NCI-H2081 (cell line): ENCODE measurements around the gene HSPA2.
"Not testable (repeated sequence)": the region's sequence is repeated elsewhere in the genome, so short reads cannot be mapped to it uniquely, and the experiment has no call there.

Experiments used
- DNase-seq, 2 experiments: peaks; one replicate each; lab custom pipeline; 2025; lab: John Stamatoyannopoulos, UW

The HSPA2 gene

DNA sequence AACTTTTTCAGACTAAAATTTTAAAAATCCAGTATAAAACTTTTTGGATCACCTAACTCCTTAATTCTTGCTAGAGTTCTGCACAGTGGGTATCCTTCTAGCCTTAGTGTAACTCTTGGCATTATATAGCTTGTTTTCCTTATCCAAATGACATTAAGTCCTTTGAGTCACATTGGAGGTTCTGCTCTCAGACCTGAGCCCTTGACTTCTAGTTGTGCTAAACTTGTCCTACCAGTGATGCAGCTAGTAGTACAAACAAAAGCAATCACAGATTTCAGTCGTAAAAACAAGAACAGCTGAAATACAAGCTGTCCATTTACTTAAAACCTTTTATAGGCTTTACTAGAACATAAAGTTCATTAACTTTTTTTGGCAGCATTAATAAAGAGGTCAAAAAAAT, 25.5 kb upstream of the HSPA2 start:
- DNase-seq: no peak

DNA sequence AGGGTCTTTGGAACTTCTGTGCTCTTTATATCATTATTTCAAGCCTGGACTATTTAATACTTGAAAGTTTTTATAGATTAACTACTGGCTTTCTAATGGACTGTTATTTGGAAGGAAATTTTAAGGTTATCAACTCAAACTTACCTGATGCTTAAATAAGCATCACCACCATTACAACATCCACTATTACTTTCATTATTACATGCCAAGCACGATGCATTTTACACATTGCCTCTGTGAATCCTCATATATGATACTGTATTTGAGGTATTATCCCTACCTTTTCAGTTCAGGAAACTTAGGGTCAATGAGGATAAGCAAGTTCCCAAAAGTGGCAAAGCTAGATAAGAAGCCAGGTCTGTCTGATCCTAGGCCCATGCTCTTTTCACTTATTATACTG, 23.6 kb upstream of the HSPA2 start:
- DNase-seq: no peak

DNA sequence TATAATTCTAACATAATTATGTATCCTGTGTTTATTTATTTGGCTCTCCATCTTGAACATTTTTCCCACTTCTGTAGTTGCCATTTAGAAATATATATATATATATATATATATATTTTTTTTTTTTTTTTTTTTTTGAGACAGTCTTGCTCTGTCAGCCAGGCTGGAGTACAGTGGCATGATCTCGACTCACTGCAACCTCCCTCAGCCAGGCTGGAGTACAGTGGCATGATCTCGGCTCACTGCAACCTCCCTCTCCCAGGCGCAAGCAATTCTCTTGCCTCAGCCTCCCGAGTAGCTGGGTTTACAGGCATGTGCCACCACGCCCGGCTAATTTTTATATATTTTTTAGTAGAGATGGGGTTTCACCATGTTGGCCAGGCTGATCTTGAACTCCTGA, 22.9 kb upstream of the HSPA2 start:
- DNase-seq: not testable (repeated sequence)

DNA sequence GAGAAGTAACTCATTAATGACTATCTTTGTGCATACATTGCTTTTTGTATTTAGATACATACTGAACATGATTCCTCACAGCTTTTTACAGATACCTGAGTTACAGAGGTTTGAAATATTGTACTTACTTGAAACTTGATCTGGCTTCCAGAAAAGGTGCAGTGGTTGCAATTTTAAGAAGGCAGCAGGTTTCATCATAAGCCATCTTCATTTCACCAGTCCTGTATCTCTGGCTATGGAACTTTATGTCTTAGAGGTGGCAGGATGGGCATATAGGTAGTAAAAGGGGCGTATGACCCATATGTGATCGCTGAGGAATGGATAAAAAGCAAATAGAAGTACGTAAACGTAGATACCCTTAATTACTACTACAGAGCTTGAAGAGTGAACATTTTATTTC, 22.3 kb upstream of the HSPA2 start:
- DNase-seq: no peak

DNA sequence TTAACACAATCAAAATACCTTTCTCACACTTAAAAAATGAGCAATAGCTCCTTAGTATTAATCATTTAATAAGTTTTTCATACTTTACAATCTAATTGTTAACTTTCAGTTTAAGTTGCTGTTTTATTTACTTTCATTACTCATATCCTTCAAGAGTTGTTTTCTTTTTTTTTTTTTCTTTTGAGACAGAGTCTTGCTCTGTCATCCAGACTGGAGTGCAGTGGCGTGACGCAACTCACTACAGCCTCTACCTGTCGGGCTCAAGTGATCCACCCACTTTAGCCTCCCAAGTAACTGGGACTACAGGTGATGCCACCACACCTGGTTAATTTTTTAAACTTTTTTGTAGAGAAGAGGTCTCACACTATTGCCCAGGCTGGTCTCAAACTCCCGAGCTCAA, 19.8 kb upstream of the HSPA2 start:
- no peak for DNase-seq

DNA sequence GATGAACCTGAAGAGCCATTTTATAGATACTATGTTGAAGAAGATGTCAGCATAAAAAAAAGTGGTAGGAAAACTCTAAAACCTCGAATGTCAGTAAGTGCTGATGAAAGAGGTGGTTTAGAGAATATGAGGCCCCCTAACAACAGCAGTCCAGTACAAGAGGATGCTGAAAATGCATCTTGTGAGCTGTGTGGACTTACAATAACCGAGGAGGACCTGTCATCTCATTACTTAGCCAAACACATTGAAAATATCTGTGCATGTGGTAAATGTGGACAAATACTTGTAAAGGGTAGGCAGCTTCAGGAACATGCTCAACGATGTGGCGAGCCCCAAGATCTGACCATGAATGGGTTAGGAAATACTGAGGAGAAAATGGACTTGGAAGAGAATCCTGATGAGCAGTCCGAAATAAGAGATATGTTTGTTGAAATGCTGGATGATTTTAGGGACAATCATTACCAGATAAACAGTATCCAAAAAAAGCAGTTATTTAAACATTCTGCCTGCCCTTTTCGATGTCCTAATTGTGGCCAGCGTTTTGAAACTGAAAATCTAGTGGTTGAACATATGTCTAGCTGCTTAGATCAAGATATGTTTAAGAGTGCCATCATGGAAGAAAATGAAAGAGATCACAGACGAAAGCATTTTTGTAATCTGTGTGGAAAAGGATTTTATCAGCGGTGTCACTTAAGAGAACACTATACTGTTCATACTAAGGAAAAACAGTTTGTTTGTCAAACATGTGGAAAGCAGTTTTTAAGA, 17.8 kb upstream of the HSPA2 start:
- DNase-seq: no peak

DNA sequence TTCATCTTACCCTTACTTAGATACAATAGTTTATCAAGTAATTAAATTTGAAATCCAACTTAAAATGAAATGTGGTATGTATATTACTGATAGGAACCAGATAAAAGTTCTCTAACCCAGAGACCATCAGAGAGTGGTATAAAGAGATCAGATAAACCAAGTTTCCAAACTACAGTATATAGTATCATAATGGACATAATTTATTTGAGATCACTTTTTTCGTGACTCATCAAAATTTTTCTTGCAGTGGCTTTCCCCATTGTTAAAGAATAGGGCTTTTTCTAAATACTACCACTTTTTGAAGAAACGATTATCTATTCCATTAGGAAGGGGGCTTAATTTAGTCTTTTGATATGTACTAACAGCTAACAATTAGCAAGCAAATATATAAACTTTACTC, 15.2 kb upstream of the HSPA2 start:
- DNase-seq: no peak

DNA sequence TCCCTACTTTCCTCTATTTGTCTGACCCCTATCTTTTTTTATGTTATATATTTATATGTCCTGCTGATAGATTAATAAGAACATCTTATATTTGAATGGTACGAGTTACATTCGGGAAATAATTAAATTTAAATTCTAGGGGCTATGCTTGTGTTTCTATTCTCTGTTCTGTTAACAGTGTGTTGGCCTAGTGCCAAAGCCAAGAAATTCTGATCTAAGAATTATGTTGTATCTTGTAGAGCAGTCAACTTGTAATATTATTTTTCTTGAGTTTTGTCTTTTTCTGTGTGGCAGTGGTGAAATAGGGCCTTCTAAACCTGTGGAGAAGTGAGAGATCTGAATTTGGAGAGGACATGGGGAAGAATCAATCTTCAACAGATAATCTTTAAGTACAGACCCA, 9.0 kb upstream of the HSPA2 start:
- DNase-seq: no peak

DNA sequence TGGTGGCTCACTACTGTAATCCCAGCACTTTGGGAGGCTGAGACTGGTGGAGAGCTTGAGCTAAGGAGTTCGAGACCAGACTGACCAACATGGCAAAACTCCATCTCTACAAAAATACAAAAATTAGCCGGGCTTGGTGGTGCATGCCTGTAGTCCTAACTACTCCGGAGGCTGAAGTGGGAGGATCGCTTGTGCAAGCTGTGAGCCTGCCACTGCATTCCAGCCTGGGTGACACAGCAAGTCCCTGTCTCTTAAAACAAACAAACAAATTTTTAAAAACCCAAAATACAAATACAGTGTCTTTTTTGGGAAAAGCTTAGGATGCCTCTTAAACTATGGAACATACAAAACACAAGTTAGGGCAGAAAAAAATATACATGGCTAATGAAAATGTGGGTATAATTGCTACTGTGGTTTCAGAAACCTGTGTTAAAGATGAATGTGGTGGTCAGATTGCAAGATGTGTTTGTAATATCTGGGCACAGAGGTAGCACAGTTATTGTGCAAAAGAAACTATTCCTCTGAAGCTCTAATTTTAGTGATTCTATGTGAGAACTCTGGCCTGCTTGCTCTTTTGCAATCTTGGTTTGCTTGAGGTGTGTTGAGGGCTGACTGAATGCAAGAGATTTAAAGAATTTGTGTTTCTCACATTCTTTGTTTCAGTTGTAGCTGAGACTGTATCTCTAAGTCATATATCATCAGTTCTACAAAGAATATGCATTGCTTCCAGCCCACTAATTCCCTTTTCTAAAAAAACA, 3.9 kb upstream of the HSPA2 start:
- no peak for DNase-seq

DNA sequence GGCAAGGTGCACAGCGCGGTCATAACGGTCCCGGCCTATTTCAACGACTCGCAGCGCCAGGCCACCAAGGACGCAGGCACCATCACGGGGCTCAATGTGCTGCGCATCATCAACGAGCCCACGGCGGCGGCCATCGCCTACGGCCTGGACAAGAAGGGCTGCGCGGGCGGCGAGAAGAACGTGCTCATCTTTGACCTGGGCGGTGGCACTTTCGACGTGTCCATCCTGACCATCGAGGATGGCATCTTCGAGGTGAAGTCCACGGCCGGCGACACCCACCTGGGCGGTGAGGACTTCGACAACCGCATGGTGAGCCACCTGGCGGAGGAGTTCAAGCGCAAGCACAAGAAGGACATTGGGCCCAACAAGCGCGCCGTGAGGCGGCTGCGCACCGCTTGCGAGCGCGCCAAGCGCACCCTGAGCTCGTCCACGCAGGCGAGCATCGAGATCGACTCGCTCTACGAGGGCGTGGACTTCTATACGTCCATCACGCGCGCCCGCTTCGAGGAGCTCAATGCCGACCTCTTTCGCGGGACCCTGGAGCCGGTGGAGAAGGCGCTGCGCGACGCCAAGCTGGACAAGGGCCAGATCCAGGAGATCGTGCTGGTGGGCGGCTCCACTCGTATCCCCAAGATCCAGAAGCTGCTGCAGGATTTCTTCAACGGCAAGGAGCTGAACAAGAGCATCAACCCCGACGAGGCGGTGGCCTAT, 875 bp downstream of the HSPA2 start:
- DNase-seq: no peak

DNA sequence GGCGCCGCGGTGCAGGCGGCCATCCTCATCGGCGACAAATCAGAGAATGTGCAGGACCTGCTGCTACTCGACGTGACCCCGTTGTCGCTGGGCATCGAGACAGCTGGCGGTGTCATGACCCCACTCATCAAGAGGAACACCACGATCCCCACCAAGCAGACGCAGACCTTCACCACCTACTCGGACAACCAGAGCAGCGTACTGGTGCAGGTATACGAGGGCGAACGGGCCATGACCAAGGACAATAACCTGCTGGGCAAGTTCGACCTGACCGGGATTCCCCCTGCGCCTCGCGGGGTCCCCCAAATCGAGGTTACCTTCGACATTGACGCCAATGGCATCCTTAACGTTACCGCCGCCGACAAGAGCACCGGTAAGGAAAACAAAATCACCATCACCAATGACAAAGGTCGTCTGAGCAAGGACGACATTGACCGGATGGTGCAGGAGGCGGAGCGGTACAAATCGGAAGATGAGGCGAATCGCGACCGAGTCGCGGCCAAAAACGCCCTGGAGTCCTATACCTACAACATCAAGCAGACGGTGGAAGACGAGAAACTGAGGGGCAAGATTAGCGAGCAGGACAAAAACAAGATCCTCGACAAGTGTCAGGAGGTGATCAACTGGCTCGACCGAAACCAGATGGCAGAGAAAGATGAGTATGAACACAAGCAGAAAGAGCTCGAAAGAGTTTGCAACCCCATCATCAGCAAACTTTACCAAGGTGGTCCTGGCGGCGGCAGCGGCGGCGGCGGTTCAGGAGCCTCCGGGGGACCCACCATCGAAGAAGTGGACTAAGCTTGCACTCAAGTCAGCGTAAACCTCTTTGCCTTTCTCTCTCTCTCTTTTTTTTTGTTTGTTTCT, 1.7 kb downstream of the HSPA2 start:
- no peak for DNase-seq

DNA sequence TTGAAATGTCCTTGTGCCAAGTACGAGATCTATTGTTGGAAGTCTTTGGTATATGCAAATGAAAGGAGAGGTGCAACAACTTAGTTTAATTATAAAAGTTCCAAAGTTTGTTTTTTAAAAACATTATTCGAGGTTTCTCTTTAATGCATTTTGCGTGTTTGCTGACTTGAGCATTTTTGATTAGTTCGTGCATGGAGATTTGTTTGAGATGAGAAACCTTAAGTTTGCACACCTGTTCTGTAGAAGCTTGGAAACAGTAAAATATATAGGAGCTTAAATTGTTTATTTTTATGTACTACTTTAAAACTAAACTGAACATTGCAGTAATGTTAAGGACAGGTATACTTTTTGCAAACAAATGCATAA, 2.3 kb downstream of the HSPA2 start:
- no peak for DNase-seq

DNA sequence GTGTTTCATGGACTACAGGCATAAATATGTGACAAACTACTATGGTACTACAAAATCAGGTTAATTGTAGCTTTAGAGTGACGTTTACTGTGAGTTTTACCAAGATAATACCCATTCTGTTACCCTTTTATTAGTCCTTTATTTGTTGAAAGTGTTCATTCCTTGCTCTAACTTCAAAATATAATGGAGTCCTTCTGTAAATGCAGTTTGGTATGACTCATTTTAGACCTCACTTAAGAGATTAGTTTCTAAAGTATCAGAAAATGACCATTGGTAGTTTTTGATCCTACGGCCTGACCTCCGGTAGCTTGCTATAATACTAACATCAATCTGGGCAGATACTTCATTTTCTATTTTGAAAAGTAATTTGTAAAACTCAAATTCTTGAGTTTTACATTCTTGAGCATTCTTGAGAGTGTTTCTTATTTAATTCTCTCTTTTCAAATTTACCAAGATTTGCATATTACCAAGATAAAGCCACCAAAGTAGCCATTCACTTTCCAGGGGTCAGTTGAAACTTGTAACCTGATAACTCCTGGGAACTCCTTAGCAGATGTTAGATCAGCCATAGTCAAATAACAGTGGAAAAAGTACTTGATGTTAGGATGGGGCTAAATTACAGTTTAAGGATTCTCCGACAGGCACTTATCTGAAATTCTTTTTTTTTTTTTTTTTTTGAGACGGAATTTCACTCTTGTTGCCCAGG, 4.2 kb downstream of the HSPA2 start:
- no peak for DNase-seq

DNA sequence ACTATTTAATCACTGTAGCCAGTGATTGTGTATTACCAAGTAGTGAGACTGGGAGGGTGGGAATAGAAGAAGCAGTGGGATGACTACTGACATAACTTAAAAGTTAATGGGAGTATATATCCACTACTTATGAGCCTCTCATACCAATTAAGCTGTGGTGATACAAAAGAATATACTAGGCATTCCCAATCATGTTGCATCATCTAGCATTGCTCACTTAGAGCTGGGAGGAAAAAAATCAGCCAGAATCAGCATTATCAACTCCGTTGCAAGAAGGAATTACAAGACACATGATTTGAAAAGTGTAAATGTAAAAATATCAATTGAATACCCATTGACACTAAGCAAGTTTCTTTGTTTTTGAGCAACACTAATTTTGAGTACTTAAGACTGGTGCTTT, 8.5 kb downstream of the HSPA2 start:
- DNase-seq: no peak

DNA sequence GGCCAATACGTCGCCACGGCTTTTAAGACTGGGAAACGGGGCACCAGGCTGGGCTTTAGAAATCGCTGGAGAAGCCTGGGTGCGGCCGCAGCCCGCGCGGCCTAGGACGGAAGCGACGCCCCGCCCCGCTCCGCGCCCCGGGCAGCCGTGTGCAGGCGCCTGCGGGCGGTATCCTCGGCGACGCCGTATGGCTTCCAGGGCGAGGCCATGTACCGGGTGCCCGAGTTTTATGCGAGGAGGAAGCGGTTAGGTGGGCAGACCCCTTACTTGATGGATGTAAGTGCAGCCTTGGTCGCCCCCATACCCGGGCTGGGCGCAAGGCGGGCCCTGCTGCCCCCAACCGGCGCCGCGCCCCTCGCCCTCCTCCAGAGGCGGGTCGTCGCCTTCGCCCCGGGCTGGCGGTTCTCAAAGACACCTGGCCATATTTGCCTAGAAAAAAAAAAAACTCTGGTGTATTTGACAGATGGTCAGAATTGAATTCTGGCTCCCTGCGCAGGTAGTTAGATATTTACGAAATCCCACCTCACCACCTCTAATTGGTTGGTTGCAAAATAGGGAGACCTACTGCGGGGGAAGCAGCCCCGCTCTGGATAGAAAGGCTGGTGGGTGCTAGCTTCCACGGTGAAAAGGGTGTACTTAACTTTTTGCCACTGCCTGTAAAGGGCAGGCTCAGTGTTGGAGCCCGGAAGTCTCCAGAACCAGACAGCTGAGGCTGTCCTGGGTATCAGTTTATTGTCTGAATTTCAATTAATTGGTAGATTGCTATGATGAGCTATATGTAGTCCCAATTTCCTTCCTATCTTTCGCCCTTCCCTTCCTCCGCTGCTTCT, 9.5 kb downstream of the HSPA2 start, which contains the start of gene PPP1R36:
Gene PPP1R36, plus strand, starts transcription at position 171 of the 830 bp plus-strand sequence. Its CDS starts 37 bp downstream, at position 208.
- DNase-seq: peak; percentile 67 to 84

DNA sequence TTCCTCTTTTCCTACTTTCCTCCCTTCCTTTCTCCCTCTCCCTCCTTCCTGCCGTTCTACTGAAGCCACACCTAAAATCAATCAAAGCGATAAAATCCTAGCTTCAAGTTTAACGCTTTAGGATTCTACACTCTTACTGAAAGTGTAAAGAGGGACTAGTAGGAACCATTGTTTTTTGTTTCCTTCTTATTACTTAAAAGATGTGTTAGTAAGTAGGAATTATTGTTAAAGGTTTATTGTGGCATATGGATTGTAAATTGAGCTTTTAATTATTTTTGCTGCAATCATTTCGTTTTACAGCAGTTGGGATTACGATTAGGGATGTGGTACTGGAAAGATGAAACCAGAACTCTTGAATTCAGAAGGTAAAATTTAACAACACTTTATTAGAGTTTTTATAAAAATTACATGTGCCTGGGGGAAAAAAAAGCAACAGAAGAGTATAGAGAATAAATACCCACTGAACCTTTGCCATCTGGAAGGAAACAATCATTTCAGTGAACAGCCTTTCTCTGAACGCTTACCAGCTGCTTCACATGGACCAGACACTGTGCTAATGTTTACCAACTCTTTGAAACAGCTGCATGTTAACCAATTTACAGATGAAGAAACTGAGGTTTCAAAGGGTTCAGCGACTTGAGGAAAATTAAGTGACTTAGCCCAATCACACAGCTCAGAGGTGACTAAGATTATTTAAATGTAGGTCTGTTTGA, 10.2 kb downstream of the HSPA2 start:
- peak; percentile 7 to 63 for DNase-seq

DNA sequence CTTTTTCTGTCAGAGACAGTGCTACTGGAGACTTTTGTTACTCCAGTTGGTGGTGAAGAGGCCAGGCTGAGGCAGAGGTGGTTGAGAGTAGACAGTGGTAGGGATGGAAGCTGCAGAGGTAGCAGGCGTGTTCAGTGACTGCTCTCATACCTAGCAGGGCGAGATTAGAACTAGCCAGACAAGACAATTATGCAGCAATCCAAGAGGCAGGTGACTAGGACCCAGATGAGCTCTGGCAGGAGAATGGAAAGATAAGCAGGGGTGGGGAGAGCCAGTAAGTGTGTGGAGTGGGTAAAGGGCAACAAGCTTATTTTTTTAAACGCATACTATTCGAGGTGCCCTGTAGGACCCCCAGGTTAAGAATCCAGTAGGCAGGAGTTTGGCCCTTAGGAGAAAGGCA, 14.0 kb downstream of the HSPA2 start:
- DNase-seq: no peak

DNA sequence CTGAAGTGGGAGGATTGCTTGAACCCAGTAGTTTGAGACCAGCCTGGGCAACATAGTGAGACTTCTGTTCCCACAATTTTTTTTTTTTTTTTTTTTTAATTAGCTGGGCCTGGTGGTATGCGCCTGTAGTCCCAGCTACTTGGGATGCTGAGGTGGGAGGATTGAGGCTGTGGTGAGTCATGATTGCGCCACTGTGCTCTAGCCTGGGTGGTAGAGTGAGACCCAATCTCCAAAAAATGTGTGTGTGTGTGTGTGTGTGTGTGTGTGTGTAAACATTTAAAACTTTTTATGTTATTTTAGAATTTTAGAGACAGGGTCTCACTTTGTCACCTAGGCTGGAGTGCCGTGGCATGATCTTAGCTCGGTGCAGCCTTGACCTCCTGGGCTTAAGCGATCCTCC, 16.0 kb downstream of the HSPA2 start:
- no peak for DNase-seq

DNA sequence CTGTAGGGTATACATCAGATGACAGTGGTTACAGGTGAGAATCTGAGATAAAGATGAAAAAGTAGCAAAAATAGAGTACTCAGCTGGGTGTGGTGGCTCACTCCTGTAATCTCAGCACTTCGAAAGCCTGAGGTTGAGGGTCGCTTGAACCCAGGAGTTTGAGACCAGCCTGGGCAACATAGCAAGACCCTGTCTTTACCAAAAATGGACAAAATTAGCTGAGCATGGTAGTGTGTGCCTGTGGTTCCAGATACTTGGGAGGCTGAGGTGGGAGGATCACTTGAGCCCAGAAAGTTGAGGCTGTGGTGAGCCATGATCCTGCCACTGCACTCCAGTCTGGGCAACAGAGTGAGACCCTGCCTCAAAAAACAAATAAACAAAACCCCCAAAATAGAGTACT, 17.7 kb downstream of the HSPA2 start:
- DNase-seq: not testable (repeated sequence)

DNA sequence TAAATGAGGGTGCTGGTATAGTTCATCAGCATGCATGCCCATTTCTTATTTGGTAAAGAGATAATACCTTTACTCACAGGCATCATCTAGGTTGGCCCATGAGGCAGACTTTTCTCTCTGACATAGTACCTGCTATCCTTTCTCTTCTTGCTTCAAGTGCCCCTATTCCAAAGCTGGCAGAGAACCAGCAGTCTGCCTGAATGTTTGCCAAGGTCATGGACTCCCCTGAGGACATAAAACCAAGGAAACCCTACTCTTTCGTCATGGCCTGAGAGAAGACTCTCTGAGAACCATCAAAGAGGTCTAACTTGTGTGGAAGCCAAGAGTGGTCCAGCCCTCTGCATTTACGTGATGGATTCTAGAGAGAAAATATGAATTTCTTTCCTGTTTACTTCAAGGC, 21.1 kb downstream of the HSPA2 start:
- no peak for DNase-seq
